ENCODE measurements around the gene CNTN4. TPM values are rescaled to one million over a fixed set of nuclear protein-coding genes. Genes with fewer than 3 reads are reported as not detected.

CNTN4 gene
- total RNA-seq, 6 donors from 2014 or later, result 1.0 to 13.5 (median 6.3) TPM

- Histone ChIP-seq H3K9me3 (no peaks in the 10 kb centered on the region), H3K27me3 (no peaks in the 10 kb centered on the region), H3K4me3 (no peak overlapping the region), H3K36me3 (no peaks in the 10 kb centered on the region), H3K27ac (no peak overlapping the region), H3K4me1 (peaks cover 0 to 5% (median 0%) of the 10 kb centered on the region in 4 donors)
- WGBS, 2 donors, result 35 to 36% methylated on average over 8 of the region's 8 CpGs
- DNase-seq, result no peak
- no peak for TF ChIP-seq POLR2AphosphoS5 (IDR thresholded peaks at IDR 0.05)
- TF ChIP-seq EP300 (IDR thresholded peaks at IDR 0.05), result no peak
- no peak for TF ChIP-seq POLR2A (IDR thresholded peaks at IDR 0.05)
- no peak for TF ChIP-seq CTCF (IDR thresholded peaks at IDR 0.05)
- ATAC-seq (ENCODE audit: low FRiP score in 2 of 2), result no peak
Measured at GRCh38 chr3:2727610-2728318, 629.1 kb downstream of the CNTN4 start.

- Histone ChIP-seq H3K9me3 (no peaks in the 10 kb centered on the region), H3K4me3 (no peak overlapping the region), H3K27me3 (no peaks in the 10 kb centered on the region), H3K4me1 (peaks cover 0 to 5% (median 0%) of the 10 kb centered on the region in 4 donors), H3K27ac (no peak overlapping the region), H3K36me3 (no peaks in the 10 kb centered on the region)
- DNase-seq, result no peak
- 77 to 90% methylated on average over 2 of the region's 2 CpGs for WGBS, 2 donors
- TF ChIP-seq EP300 (IDR thresholded peaks at IDR 0.05) (no peak), CTCF (IDR thresholded peaks at IDR 0.05) (no peak)
- ATAC-seq (ENCODE audit: low FRiP score in 2 of 2), result no peak
Measured at GRCh38 chr3:2731843-2732242, 633.2 kb downstream of the CNTN4 start.

DNA sequence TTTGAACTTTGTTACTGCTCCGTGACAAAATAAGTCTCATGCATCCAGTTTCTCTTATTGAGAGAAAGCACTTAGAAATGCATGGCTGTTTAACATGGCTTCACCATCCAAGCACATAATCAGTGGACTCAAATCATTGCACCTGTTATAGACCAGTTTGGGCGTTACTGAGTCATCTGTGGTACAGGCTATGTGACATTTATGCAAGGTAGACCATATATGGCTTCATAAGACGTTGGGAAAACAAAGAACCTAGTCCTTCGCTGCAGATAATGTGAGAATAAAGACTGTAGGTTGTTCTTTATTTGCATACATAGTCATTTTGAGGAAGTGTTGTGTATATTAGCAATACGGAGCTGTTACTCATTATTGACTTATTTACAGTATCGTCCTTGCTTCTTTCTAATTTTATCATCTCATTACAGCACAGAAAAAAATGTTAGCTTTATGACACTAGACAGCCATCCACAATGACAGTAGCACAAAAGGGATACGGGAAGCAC lies 636.8 kb downstream of the CNTN4 start:
- TF ChIP-seq CTCF (IDR thresholded peaks at IDR 0.05), result no peak
- TF ChIP-seq POLR2A (IDR thresholded peaks at IDR 0.05), result no peak
- no peak for TF ChIP-seq POLR2AphosphoS5 (IDR thresholded peaks at IDR 0.05)
- TF ChIP-seq EP300 (IDR thresholded peaks at IDR 0.05), result no peak
- ATAC-seq (ENCODE audit: low FRiP score in 2 of 2), result no peak
- 79 to 82% methylated on average over 7 of the region's 7 CpGs for WGBS, 2 donors

DNA sequence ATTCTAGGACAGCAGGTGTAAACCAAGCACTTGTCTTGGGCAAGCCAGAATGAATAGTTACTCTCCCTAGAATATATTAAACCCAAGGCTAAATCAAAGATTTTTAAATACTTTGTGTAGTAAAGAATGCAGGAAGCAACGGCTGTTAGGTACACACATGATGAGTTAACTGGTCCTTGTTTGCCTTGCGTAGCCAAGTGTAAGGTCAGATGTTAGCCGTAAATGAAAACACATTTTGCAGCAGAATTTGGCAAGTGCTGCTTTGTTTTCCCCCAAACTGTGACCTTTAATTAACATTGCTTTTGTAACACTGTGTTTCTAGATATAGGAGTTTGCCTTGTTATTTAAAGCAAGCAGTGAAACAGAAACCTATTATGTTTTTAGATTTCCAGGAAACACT lies 642.9 kb downstream of the CNTN4 start:
- DNase-seq (no peak), ATAC-seq (ENCODE audit: low FRiP score in 2 of 2) (no peak)
- Histone ChIP-seq H3K4me1 (no peaks in the 10 kb centered on the region), H3K27me3 (no peaks in the 10 kb centered on the region), H3K27ac (no peak overlapping the region), H3K9me3 (no peaks in the 10 kb centered on the region), H3K36me3 (no peaks in the 10 kb centered on the region), H3K4me3 (no peak overlapping the region)
- TF ChIP-seq POLR2A (IDR thresholded peaks at IDR 0.05) (no peak), POLR2AphosphoS5 (IDR thresholded peaks at IDR 0.05) (no peak), CTCF (IDR thresholded peaks at IDR 0.05) (no peak)
- WGBS, 2 donors, result 53 to 57% methylated on average over 3 of the region's 3 CpGs

More for the DNA sequence above, 636.8 kb downstream of the CNTN4 start:
- H3K4me3 ChIP-seq, result no peak overlapping the region
- H3K36me3 ChIP-seq, result no peaks in the 10 kb centered on the region
- no peaks in the 10 kb centered on the region for H3K9me3 ChIP-seq
- H3K27ac ChIP-seq, result no peak overlapping the region
- H3K27me3 ChIP-seq, result no peaks in the 10 kb centered on the region
- H3K4me1 ChIP-seq, result no peaks in the 10 kb centered on the region
- no peak for DNase-seq

Data from upper lobe of left lung (tissue), 6 donors.